Measurements from ENCODE around the gene LRP2BP.

LRP2BP gene

GRCh38 chr4:185416955-185417354 lies 21.2 kb upstream of the LRP2BP start:
- H3K36me3 ChIP-seq (ENCODE audit: control insufficient read depth, insufficient read depth, low read length, severe bottlenecking) = peaks cover 51% of the 10 kb centered on the region
- H3K9me3 ChIP-seq (ENCODE audit: control insufficient read depth, low read length) = no peaks in the 10 kb centered on the region
- H3K4me3 ChIP-seq (ENCODE audit: low read length) = no peak overlapping the region
- no peaks in the 10 kb centered on the region for H3K27me3 ChIP-seq (replicated peaks; ENCODE audit: control insufficient read depth, insufficient read depth, low read length)
- no peak for DNase-seq (ENCODE audit: low read depth)
- no peak overlapping the region for H3K9ac ChIP-seq (ENCODE audit: low read length)
- peaks cover 13% of the 10 kb centered on the region for H3K4me1 ChIP-seq (ENCODE audit: control insufficient read depth, insufficient read depth, low read length)

- Histone ChIP-seq H3K4me1 (ENCODE audit: control insufficient read depth, insufficient read depth, low read length) (peaks cover 5% of the 10 kb centered on the region), H3K9ac (ENCODE audit: low read length) (no peak overlapping the region), H3K27me3 (replicated peaks; ENCODE audit: control insufficient read depth, insufficient read depth, low read length) (no peaks in the 10 kb centered on the region), H3K9me3 (ENCODE audit: control insufficient read depth, low read length) (no peaks in the 10 kb centered on the region), H3K4me3 (ENCODE audit: low read length) (no peak overlapping the region), H3K36me3 (ENCODE audit: control insufficient read depth, insufficient read depth, low read length, severe bottlenecking) (peaks cover 70% of the 10 kb centered on the region)
- DNase-seq (ENCODE audit: low read depth) = no peak
Observed at GRCh38 chr4:185412412-185412811, 16.7 kb upstream of the LRP2BP start.

- Histone ChIP-seq H3K4me1 (ENCODE audit: control insufficient read depth, insufficient read depth, low read length) (peaks cover 5% of the 10 kb centered on the region), H3K9me3 (ENCODE audit: control insufficient read depth, low read length) (no peaks in the 10 kb centered on the region), H3K4me3 (ENCODE audit: low read length) (no peak overlapping the region), H3K36me3 (ENCODE audit: control insufficient read depth, insufficient read depth, low read length, severe bottlenecking) (peaks cover 65% of the 10 kb centered on the region), H3K9ac (ENCODE audit: low read length) (no peak overlapping the region), H3K27me3 (replicated peaks; ENCODE audit: control insufficient read depth, insufficient read depth, low read length) (no peaks in the 10 kb centered on the region)
- no peak for DNase-seq (ENCODE audit: low read depth)
Observed at GRCh38 chr4:185411849-185412248, 16.1 kb upstream of the LRP2BP start.

- no peak for DNase-seq (ENCODE audit: low read depth)
- no peak overlapping the region for H3K9ac ChIP-seq (ENCODE audit: low read length)
- peaks cover 54% of the 10 kb centered on the region for H3K36me3 ChIP-seq (ENCODE audit: control insufficient read depth, insufficient read depth, low read length, severe bottlenecking)
- no peaks in the 10 kb centered on the region for H3K27me3 ChIP-seq (replicated peaks; ENCODE audit: control insufficient read depth, insufficient read depth, low read length)
- H3K9me3 ChIP-seq (ENCODE audit: control insufficient read depth, low read length) = no peaks in the 10 kb centered on the region
- no peak overlapping the region for H3K4me3 ChIP-seq (ENCODE audit: low read length)
- H3K4me1 ChIP-seq (ENCODE audit: control insufficient read depth, insufficient read depth, low read length) = no peaks in the 10 kb centered on the region
Observed at GRCh38 chr4:185408432-185408831, 12.7 kb upstream of the LRP2BP start.

- Histone ChIP-seq H3K4me3 (ENCODE audit: low read length) (no peak overlapping the region), H3K36me3 (ENCODE audit: control insufficient read depth, insufficient read depth, low read length, severe bottlenecking) (peaks cover 57% of the 10 kb centered on the region), H3K9me3 (ENCODE audit: control insufficient read depth, low read length) (no peaks in the 10 kb centered on the region), H3K27me3 (replicated peaks; ENCODE audit: control insufficient read depth, insufficient read depth, low read length) (no peaks in the 10 kb centered on the region), H3K9ac (ENCODE audit: low read length) (no peak overlapping the region), H3K4me1 (ENCODE audit: control insufficient read depth, insufficient read depth, low read length) (no peaks in the 10 kb centered on the region)
- DNase-seq (ENCODE audit: low read depth) = no peak
Observed at GRCh38 chr4:185405296-185405999, 9.7 kb upstream of the LRP2BP start.

GRCh38 chr4:185404031-185404430 lies 8.3 kb upstream of the LRP2BP start:
- Histone ChIP-seq H3K4me3 (ENCODE audit: low read length) (no peak overlapping the region), H3K4me1 (ENCODE audit: control insufficient read depth, insufficient read depth, low read length) (no peaks in the 10 kb centered on the region), H3K27me3 (replicated peaks; ENCODE audit: control insufficient read depth, insufficient read depth, low read length) (no peaks in the 10 kb centered on the region), H3K36me3 (ENCODE audit: control insufficient read depth, insufficient read depth, low read length, severe bottlenecking) (peaks cover 62% of the 10 kb centered on the region), H3K9me3 (ENCODE audit: control insufficient read depth, low read length) (no peaks in the 10 kb centered on the region), H3K9ac (ENCODE audit: low read length) (no peak overlapping the region)
- DNase-seq (ENCODE audit: low read depth) = no peak

- peaks cover 43% of the 10 kb centered on the region for H3K36me3 ChIP-seq (ENCODE audit: control insufficient read depth, insufficient read depth, low read length, severe bottlenecking)
Observed at GRCh38 chr4:185399466-185399865, 3.7 kb upstream of the LRP2BP start.

GRCh38 chr4:185398618-185399017 lies 2.9 kb upstream of the LRP2BP start:
- Histone ChIP-seq H3K4me1 (ENCODE audit: control insufficient read depth, insufficient read depth, low read length) (peaks cover 19% of the 10 kb centered on the region), H3K9me3 (ENCODE audit: control insufficient read depth, low read length) (no peaks in the 10 kb centered on the region), H3K9ac (ENCODE audit: low read length) (no peak overlapping the region), H3K4me3 (ENCODE audit: low read length) (no peak overlapping the region), H3K36me3 (ENCODE audit: control insufficient read depth, insufficient read depth, low read length, severe bottlenecking) (peaks cover 43% of the 10 kb centered on the region), H3K27me3 (replicated peaks; ENCODE audit: control insufficient read depth, insufficient read depth, low read length) (no peaks in the 10 kb centered on the region)
- no peak for DNase-seq (ENCODE audit: low read depth)

More at GRCh38 chr4:185399466-185399865, 3.7 kb upstream of the LRP2BP start:
- Histone ChIP-seq H3K9me3 (ENCODE audit: control insufficient read depth, low read length) (no peaks in the 10 kb centered on the region), H3K27me3 (replicated peaks; ENCODE audit: control insufficient read depth, insufficient read depth, low read length) (no peaks in the 10 kb centered on the region), H3K4me3 (ENCODE audit: low read length) (no peak overlapping the region), H3K4me1 (ENCODE audit: control insufficient read depth, insufficient read depth, low read length) (peaks cover 17% of the 10 kb centered on the region), H3K9ac (ENCODE audit: low read length) (no peak overlapping the region)
- DNase-seq (ENCODE audit: low read depth) = no peak

GRCh38 chr4:185396724-185397385 lies 1.1 kb upstream of the LRP2BP start, which contains the start of gene ANKRD37:
TSS of gene ANKRD37 (plus strand) at chr4:185396841. CDS start at chr4:185396924, 83 bp downstream.
- DNase-seq (ENCODE audit: low read depth) = no peak
- Histone ChIP-seq H3K36me3 (ENCODE audit: control insufficient read depth, insufficient read depth, low read length, severe bottlenecking) (peaks cover 28% of the 10 kb centered on the region), H3K9me3 (ENCODE audit: control insufficient read depth, low read length) (no peaks in the 10 kb centered on the region), H3K9ac (ENCODE audit: low read length) (peak within 1 kb of the TSS; percentile 92), H3K27me3 (replicated peaks; ENCODE audit: control insufficient read depth, insufficient read depth, low read length) (no peaks in the 10 kb centered on the region), H3K4me1 (ENCODE audit: control insufficient read depth, insufficient read depth, low read length) (peaks cover 19% of the 10 kb centered on the region), H3K4me3 (ENCODE audit: low read length) (peak within 1 kb of the TSS; percentile 93)

GRCh38 chr4:185395956-185396723 lies 416 bp upstream of the LRP2BP start:
- peak; percentile 98 for DNase-seq (ENCODE audit: low read depth)
- Histone ChIP-seq H3K9ac (ENCODE audit: low read length) (peak overlapping the region; percentile 92), H3K4me3 (ENCODE audit: low read length) (peak overlapping the region; percentile 93), H3K4me1 (ENCODE audit: control insufficient read depth, insufficient read depth, low read length) (peaks cover 19% of the 10 kb centered on the region), H3K27me3 (replicated peaks; ENCODE audit: control insufficient read depth, insufficient read depth, low read length) (no peaks in the 10 kb centered on the region), H3K9me3 (ENCODE audit: control insufficient read depth, low read length) (no peaks in the 10 kb centered on the region), H3K36me3 (ENCODE audit: control insufficient read depth, insufficient read depth, low read length, severe bottlenecking) (peaks cover 21% of the 10 kb centered on the region)

- H3K4me3 ChIP-seq (ENCODE audit: low read length) = peak overlapping the region; percentile 93
Observed at GRCh38 chr4:185394568-185395237, 1.0 kb downstream of the LRP2BP start.

More at GRCh38 chr4:185394568-185395237, 1.0 kb downstream of the LRP2BP start:
- H3K27me3 ChIP-seq (replicated peaks; ENCODE audit: control insufficient read depth, insufficient read depth, low read length) = no peaks in the 10 kb centered on the region
- H3K4me1 ChIP-seq (ENCODE audit: control insufficient read depth, insufficient read depth, low read length) = peaks cover 19% of the 10 kb centered on the region
- peaks cover 9% of the 10 kb centered on the region for H3K36me3 ChIP-seq (ENCODE audit: control insufficient read depth, insufficient read depth, low read length, severe bottlenecking)
- H3K9ac ChIP-seq (ENCODE audit: low read length) = peak overlapping the region; percentile 92
- H3K9me3 ChIP-seq (ENCODE audit: control insufficient read depth, low read length) = no peaks in the 10 kb centered on the region
- no peak for DNase-seq (ENCODE audit: low read depth)

Measured in adipocyte (in vitro differentiated cells).